GM10847 (cell line): ENCODE measurements around the gene LRRFIP2.

Source experiments
- POLR2A ChIP-seq: IDR thresholded peaks from 2 replicates; pipeline ENCODE4 v1.6.1; 2011; ENCODE audit not compliant: insufficient read length; ENCODE audit errors: extremely low read depth

The LRRFIP2 gene

DNA sequence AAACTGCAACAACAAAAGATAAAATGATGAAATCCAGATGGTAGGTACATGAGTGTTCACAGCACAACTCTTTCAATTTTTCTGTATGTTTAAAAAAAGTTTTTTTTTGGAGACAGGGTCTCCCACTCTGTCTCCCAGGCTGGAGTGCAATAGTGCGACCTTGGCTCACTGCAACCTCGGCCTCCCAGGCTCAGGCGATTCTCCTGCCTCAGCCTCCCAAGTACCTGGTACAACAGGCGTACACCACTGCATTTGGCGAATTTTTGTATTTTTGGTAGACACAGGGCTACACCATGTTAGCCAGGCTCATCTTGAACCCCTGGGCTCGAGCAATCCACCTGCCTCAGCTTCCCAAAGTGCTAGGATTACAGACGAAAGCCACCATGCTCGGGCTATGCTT lies 18.6 kb downstream of the LRRFIP2 start:
- no peak for TF ChIP-seq POLR2A

DNA sequence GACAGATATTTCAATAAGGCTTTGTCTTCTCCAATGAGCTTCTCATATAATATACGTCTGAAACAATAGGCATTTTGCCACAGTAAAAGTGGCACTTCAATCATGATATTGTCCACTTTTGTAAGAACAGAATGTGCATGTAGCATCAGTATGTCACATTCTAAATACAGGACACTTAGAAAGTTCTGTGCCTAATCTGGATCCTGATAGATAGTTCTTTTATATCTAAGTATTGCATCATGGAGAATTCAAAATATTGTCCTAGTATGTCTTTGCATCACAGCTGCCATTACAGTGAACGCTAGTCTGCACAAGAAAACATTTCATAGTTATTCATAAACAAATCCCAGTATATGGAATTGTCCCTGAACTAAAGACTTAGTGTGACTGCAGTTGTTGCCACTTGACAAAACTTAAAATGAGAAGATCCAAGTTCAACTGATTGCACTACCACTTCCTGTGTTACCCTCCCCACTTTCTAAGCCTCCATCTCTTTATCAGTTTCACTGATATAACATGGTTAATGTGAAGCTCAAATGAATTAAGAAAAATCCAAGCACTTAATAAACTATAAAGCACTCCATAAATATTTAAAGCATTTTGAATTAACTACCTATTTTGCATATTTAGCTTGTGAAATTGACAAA lies 19.6 kb downstream of the LRRFIP2 start:
- no peak for TF ChIP-seq POLR2A

DNA sequence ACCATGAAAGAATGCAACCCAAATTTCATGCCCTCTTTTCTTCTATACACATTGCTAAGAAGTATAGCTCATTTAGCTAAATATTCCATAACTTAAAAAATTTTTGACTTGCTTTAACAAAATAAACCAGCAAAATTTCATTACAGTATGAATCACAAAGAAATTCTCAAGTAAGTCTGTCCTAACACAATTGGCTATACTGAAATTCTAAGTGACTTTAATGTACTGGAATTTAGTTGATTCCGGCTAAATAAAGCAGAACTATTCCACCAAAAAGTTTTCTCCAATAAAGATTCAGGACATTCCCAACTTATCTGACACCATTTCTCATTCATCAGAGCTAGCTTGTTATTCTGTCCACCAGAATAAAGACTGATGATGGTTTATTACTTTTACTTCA lies 23.8 kb downstream of the LRRFIP2 start:
- no peak for TF ChIP-seq POLR2A

DNA sequence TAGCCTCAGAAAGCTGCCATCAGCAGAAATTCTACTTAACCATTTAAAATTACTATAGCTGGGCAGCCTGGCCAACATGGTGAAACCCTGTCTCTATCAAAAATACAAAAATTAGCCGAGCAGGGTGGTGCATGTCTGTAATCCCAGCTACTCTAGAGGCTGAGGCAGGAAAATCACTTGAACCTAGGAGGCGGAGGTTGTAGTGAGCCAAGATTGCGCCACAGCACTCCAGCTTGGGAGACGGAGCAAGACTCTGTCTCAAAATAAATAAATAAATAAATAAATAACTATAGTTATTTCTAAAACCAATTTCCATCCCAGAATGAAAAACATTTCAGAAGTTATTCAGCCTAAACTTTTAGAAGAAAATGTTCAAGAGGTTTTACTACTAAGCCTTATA lies 25.1 kb downstream of the LRRFIP2 start:
- no peak for TF ChIP-seq POLR2A

DNA sequence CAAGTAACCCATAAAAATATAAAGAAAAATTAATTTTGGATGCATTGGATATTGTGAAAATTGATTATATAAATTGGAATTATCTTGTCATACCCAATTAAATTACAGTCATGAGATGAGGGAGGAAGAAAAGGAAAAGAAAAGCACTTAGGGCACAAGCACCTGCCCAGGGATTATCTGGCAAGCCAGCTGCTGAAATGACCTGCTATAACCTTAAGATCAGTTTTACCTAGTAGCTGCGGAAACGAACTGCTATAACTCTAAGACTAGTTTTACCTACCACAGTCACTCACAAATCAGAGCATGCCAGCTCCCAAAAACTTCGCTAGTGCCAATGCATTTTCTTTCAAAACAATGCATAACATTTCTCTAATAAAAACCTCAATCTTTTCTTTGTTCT lies 26.2 kb downstream of the LRRFIP2 start:
- TF ChIP-seq POLR2A = no peak

DNA sequence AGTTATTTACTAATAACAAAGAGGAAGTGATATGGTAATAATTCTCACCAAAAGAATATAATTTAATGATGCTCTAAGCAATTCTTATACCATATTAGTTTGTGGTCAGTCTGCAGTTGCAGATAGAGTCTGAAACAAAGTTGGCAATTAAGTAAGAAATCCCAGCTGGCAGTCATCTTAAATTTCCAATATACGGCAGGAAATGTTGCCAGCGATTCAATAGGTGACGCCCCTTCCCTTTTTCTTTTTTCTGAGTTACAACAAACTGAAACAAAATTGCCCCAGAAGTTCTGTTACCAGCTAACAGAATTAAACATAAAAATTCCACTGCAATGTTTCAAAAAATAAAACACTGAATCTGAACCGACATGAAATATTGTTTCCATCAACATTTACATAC lies 26.7 kb downstream of the LRRFIP2 start:
- no peak for TF ChIP-seq POLR2A

DNA sequence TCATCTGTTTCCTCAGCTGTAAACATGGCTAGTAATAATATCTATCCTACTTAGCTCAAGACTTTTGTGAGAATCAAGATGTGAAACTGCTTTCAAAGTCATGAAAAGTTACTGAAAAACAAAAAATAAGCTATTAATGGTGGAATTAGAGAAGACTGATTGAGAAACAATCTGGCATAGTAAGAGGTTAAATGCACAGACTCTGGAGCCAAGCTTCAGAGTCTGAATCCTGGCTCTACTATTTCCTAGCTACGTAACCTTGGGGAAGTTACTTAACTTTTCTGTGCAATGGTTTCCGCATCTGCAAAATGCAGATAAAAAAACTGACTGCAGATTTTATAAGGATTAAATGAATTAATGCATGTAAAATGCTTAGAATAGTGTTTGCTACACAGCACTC lies 28.8 kb downstream of the LRRFIP2 start:
- no peak for TF ChIP-seq POLR2A

DNA sequence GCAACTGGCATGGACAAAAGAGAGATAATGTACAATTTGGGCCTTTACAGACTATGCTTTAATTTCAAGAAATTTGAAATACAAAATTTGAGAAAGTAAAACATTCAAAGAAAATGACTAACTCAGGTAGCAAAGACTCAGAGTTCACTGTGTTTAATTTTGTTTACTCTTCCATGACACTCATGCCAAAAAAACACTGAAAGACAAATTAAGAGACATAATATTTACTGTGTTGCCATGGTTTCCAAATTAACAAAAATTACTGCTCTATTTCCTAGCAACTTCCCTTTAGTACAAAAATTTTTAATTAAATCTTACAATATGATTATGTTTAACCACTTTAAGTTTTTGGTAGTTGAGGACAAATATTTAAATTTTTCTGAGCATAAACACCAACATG lies 29.6 kb downstream of the LRRFIP2 start:
- no peak for TF ChIP-seq POLR2A

DNA sequence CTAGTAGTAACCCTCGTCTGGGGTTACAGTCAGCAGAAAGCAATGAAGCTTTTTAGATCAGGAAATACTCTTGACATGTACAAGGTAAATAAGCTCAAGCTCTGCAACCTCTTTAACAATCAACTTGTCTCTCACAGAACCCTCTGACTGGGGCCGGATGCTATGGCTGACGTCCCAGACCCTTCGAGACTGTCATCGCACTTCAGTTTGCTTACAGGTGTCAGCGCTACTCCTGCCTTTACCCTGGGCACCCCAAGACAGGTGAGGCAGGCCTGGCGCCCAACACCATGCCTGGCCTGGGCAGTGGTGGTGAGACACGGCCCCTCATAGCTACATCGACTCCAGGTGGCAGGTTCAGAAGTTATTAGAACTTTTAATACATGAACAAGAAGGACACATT lies 30.6 kb downstream of the LRRFIP2 start:
- TF ChIP-seq POLR2A = no peak

DNA sequence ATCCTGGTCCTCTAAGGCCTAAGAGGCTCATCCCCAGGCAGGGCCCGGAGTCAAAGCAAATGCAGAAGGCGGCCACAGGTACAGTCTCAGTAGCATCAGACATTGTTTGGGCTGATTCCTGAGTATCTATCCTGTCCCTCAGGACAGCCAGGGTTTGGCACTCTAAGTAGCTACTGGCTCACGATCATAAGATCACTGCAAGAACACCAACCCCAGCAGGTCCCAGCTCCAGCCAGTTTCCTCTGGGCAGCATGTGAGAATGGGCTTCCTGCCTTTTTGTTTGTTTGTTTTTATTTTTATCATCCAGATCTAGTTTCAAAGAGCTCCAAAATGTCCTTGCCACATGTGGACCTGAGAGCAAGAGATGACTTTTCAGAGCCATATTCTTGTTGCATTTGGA lies 32.7 kb downstream of the LRRFIP2 start:
- TF ChIP-seq POLR2A = no peak

DNA sequence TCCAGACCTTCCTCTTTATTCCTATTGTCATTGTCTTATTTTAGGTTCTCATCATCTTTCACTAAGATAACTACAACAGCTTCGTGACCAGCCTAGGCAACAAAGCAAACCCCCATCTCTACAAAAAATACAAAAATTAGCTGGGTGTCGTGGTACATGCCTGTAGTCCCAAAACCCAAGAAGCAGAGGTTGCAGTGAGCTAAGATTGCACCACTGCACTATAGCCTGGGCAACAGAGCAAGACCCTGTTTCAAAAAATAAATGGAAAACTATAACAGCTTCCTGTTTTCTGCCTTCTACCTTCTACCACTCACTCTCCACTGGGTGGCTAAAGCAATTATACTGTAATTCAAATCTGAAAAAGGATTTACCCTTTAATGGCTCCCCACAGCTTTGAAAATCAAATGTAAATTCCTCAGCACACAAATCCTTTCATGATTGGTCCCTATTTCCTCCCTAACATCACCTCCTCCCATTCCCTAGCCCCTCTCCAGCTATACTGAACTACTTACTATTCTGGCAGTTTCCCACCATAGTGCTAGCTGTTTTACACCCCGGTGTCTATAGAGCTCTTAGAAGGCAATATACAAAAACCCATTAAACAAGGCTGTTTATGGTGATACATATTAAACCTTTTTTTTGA lies 33.4 kb downstream of the LRRFIP2 start:
- TF ChIP-seq POLR2A = no peak

DNA sequence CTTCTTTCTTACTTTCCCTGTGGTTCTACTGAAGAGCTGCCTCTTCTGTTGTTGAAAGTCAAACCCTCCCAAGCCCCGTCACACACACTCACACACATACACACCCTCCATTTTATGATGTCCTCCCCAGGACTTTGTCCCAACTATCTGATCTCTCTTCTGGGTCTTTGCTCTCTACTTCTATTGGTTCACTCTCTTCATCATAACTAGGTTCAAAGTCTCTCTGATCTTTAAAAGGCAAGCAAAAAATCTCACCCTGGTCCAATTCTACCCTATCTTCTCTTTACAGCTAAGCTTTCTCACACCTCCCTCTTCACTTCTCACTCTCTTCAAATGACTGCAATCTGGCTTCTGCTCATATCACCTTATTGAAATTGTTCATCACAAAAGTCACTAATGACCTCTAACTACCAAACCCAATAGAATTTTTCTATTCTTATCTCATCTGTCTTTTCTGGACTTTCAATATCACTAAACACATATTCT lies 34.8 kb downstream of the LRRFIP2 start:
- TF ChIP-seq POLR2A = no peak

DNA sequence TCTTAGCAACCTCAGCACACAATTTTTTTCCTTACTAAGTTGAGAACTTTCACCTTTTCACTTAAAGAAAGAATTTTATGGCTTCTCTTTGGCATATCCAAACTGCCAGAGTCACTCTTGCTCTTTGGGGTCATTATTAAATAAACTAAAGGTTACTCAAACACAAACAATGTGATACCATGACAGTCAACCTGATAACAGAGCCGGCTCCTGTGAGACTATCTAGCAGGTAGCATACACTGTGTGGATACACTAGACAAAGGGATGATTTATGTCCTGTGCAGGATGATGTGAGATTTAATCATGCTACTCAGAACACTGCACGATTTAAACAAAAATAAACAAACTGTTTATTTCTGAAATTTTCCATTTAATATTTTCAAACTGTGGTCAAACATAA lies 35.6 kb downstream of the LRRFIP2 start:
- TF ChIP-seq POLR2A = no peak

DNA sequence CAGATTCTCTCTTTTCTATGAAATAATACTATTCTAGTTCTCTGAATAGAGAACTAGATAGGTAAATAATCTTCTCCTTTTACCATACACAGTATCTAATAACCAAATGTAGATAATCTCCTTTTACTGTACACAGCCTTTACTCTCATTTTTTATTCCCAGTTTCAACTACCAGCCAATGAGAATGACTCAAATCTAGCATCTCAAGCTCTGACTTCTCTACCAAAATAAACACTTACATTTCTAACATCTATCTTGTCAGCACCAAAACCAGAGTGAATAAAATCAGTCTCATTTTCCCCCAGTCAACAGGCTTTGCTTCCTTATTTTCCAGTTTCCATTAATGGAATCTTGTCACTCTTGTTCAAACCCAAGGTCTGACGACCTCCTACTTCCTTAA lies 36.9 kb downstream of the LRRFIP2 start:
- no peak for TF ChIP-seq POLR2A

DNA sequence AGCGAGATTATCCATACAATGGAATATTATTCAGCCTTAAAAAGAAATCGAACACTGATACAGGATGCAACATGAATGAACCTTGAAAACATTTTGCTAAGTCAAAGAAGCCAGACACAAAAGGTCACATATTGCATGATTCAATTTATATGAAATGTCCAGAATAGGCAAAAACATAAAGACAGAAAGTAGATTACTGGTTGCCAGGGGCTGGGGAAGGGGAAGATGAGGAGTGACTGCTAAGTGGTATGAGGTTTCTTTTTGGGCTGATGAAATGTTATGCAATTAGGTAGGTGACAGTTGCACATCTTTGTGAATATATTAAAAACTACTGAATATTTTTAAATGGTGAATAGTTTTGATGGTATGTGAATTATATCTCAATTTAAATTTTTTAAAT lies 38.3 kb downstream of the LRRFIP2 start:
- no peak for TF ChIP-seq POLR2A

DNA sequence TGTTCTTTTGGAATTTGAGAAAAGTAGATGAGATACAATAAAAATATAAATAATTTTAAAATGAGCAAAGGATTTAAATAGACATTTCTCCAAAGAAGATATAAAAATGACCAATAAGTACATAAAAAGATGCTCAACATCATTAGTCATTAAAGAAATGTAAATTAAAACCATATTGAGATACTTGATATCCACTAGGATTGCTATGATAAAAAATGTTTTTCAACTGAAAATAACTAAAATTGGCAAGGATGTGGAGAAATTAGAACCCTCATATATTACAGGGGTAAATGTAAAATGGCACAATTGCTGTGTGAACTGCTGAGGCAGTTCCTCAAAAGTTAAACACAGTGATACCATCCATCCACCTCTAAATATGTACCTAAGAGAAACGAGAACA lies 38.8 kb downstream of the LRRFIP2 start:
- no peak for TF ChIP-seq POLR2A

DNA sequence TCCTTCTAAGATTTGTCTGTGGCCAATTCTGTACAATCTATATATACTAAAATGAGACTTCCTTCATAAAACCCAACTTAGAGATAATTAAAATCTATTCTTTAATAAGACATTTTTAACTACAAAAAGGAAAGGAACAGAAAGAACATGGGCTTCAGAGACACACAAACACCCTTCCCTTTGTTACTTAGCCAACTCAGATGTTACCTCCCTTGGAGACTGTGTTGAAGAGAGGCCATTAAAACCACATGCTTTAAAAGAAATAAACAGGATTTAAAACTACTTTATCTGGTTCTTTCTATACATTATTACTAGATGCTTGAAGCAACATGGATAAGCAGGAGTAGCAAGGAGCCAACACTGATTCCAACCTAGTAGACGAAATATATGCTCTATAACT lies 42.0 kb downstream of the LRRFIP2 start:
- no peak for TF ChIP-seq POLR2A

DNA sequence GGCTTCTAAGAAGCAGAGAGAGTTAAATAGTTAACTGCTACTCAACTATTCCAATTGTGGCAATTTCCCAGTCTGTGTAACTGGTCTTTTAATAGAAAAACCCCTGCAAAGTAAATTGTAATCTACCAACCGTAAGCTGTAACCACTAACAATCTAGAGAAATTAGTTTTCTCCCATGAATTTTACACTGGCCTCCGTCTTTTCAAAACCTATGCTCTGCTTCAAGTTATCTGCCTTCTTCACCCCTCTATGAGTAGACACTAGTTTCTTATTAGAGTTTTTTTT lies 42.6 kb downstream of the LRRFIP2 start:
- TF ChIP-seq POLR2A = no peak
